GM18867 (cell line): ENCODE data around the gene ADARB2.
"Not testable (repeated sequence)": the region's sequence is repeated elsewhere in the genome, so short reads cannot be mapped to it uniquely, and the experiment has no call there.

ENCODE experiments used
- ATAC-seq: cut with Tn5 transposase; IDR thresholded peaks from one replicate; pipeline ENCODE4 v1.9.1; 2021; ENCODE audit warnings: mild to moderate bottlenecking, moderate library complexity; ENCODE audit not compliant: unreplicated experiment

Gene ADARB2

GRCh38 chr10:1552406-1552805 lies 184.9 kb downstream of the ADARB2 start:
- ATAC-seq, result no peak

GRCh38 chr10:1551636-1552338 lies 185.5 kb downstream of the ADARB2 start:
- ATAC-seq, result no peak

- no peak for ATAC-seq
Observed at GRCh38 chr10:1550616-1551015, 186.7 kb downstream of the ADARB2 start.

GRCh38 chr10:1550291-1550595 lies 187.1 kb downstream of the ADARB2 start:
- no peak for ATAC-seq

GRCh38 chr10:1549591-1550290 lies 187.6 kb downstream of the ADARB2 start:
- no peak for ATAC-seq

GRCh38 chr10:1548596-1548995 lies 188.7 kb downstream of the ADARB2 start:
- ATAC-seq, result no peak

GRCh38 chr10:1548146-1548545 lies 189.2 kb downstream of the ADARB2 start:
- no peak for ATAC-seq

- ATAC-seq, result no peak
Observed at GRCh38 chr10:1546431-1547110, 190.8 kb downstream of the ADARB2 start.

- ATAC-seq, result no peak
Observed at GRCh38 chr10:1545524-1545923, 191.8 kb downstream of the ADARB2 start.

- no peak for ATAC-seq
Observed at GRCh38 chr10:1544929-1545328, 192.4 kb downstream of the ADARB2 start.

GRCh38 chr10:1544209-1544673 lies 193.1 kb downstream of the ADARB2 start:
- no peak for ATAC-seq

- ATAC-seq, result no peak
Observed at GRCh38 chr10:1543596-1543995, 193.7 kb downstream of the ADARB2 start.

GRCh38 chr10:1542941-1543340 lies 194.4 kb downstream of the ADARB2 start:
- no peak for ATAC-seq

GRCh38 chr10:1540144-1540543 lies 197.2 kb downstream of the ADARB2 start:
- no peak for ATAC-seq

GRCh38 chr10:1539216-1539615 lies 198.1 kb downstream of the ADARB2 start:
- no peak for ATAC-seq

- no peak for ATAC-seq
Observed at GRCh38 chr10:1538531-1539061, 198.7 kb downstream of the ADARB2 start.

- no peak for ATAC-seq
Observed at GRCh38 chr10:1538121-1538520, 199.2 kb downstream of the ADARB2 start.

GRCh38 chr10:1537449-1537848 lies 199.9 kb downstream of the ADARB2 start:
- ATAC-seq, result not testable (repeated sequence)

GRCh38 chr10:1536341-1536740 lies 201.0 kb downstream of the ADARB2 start:
- no peak for ATAC-seq

GRCh38 chr10:1535301-1535965 lies 201.9 kb downstream of the ADARB2 start:
- no peak for ATAC-seq

GRCh38 chr10:1534820-1535219 lies 202.5 kb downstream of the ADARB2 start:
- ATAC-seq, result no peak
